ENCODE measurements around the gene DNAJC25.
"Not testable (repeated sequence)": the region's sequence is repeated elsewhere in the genome, so short reads cannot be mapped to it uniquely, and the experiment has no call there.

DNA sequence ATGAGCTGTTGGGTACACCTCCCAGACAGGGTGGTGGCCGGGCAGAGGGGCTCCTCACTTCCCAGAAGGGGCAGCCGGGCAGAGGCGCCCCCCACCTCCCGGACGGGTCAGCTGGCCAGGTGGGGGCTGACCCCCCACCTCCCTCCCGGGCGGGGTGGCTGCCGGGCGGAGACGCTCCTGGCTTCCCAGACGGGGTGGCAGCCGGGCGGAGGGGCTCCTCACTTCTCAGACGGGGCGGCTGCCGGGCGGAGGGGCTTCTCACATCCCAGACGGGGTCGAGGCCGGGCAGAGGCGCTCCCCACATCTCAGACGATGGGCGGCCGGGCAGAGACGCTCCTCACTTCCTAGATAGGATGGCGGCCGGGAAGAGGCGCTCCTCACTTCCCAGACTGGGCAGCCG, 13.8 kb upstream of the DNAJC25 start:
- TF ChIP-seq, protein P1, sequence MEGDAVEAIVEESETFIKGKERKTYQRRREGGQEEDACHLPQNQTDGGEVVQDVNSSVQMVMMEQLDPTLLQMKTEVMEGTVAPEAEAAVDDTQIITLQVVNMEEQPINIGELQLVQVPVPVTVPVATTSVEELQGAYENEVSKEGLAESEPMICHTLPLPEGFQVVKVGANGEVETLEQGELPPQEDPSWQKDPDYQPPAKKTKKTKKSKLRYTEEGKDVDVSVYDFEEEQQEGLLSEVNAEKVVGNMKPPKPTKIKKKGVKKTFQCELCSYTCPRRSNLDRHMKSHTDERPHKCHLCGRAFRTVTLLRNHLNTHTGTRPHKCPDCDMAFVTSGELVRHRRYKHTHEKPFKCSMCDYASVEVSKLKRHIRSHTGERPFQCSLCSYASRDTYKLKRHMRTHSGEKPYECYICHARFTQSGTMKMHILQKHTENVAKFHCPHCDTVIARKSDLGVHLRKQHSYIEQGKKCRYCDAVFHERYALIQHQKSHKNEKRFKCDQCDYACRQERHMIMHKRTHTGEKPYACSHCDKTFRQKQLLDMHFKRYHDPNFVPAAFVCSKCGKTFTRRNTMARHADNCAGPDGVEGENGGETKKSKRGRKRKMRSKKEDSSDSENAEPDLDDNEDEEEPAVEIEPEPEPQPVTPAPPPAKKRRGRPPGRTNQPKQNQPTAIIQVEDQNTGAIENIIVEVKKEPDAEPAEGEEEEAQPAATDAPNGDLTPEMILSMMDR (IDR thresholded peaks at IDR 0.05): not testable (repeated sequence)
- not testable (repeated sequence) for TF ChIP-seq POLR2A (IDR thresholded peaks at IDR 0.05)
